MM.1S (cell line): ENCODE data around the gene SPECC1L.

ENCODE experiments used
- DNase-seq: peaks from one replicate; pipeline ENCODE4 v3.0.0-alpha.2; 2015
- H2AFZ ChIP-seq: fragments of 300-600 bp; sonication (generic); 2 replicates; pipeline ENCODE4 v1.6.0; 2016; ENCODE audit warnings: antibody characterized with exemption, low read length
- H3F3A ChIP-seq: fragments of 300-600 bp; sonication (generic); 2 replicates; pipeline ENCODE4 v1.6.1; 2016; ENCODE audit warnings: mild to moderate bottlenecking, antibody characterized with exemption, low read length, moderate library complexity, mixed read lengths; ENCODE audit not compliant: insufficient read depth
- H3K27ac ChIP-seq: fragments of 300-600 bp; sonication (generic); 2 replicates; pipeline ENCODE4 v1.5.1; 2016; ENCODE audit warnings: mild to moderate bottlenecking, low read length
- H3K27me3 ChIP-seq: fragments of 300-600 bp; sonication (generic); replicated peaks from 2 replicates; pipeline ENCODE4 v1.6.0; 2016; ENCODE audit warnings: low read length; ENCODE audit not compliant: insufficient read depth
- H3K36me3 ChIP-seq: fragments of 300-600 bp; sonication (generic); replicated peaks from 2 replicates; pipeline ENCODE4 v1.6.1; 2016; ENCODE audit warnings: mild to moderate bottlenecking, low read length, mixed read lengths; ENCODE audit not compliant: insufficient read depth
- H3K4me1 ChIP-seq: fragments of 300-600 bp; sonication (generic); 2 replicates; pipeline ENCODE4 v1.6.1; 2016; ENCODE audit warnings: low read length, mixed read lengths
- H3K4me2 ChIP-seq: fragments of 300-600 bp; sonication (generic); 2 replicates; pipeline ENCODE4 v1.6.0; 2016; ENCODE audit warnings: low read depth, low read length
- H3K4me3 ChIP-seq: fragments of 300-600 bp; sonication (generic); 2 replicates; pipeline ENCODE4 v1.5.1; 2016; ENCODE audit warnings: low read length, mixed read lengths
- H3K79me2 ChIP-seq: fragments of 300-600 bp; sonication (generic); 2 replicates; pipeline ENCODE4 v1.6.1; 2016; ENCODE audit warnings: mixed run types, low read length, mixed read lengths
- H3K9ac ChIP-seq: fragments of 300-600 bp; sonication (generic); 2 replicates; pipeline ENCODE4 v1.6.1; 2016; ENCODE audit warnings: low read length, mixed read lengths
- H3K9me2 ChIP-seq: fragments of 300-600 bp; sonication (generic); replicated peaks from 2 replicates; pipeline ENCODE4 v1.6.1; 2016; ENCODE audit warnings: mild to moderate bottlenecking, low read length, mixed read lengths; ENCODE audit not compliant: insufficient read depth
- H3K9me3 ChIP-seq: fragments of 300-600 bp; sonication (generic); replicated peaks from 2 replicates; pipeline ENCODE4 v1.6.1; 2016; ENCODE audit warnings: mild to moderate bottlenecking, low read length, mixed read lengths; ENCODE audit not compliant: insufficient read depth
- H4K20me1 ChIP-seq: fragments of 300-600 bp; sonication (generic); 2 replicates; pipeline ENCODE4 v1.6.1; 2016; ENCODE audit warnings: mild to moderate bottlenecking, low read length, moderate library complexity, mixed read lengths; ENCODE audit not compliant: insufficient read depth
- EZH2 ChIP-seq: fragments of 300-600 bp; sonication (generic); optimal IDR thresholded peaks from 2 replicates; pipeline ENCODE3; 2017; ENCODE audit warnings: low read depth, mild to moderate bottlenecking, antibody characterized with exemption, low read length, mixed read lengths
- EZH2phosphoT487 ChIP-seq: fragments of 300-600 bp; sonication (generic); IDR thresholded peaks from 2 replicates; pipeline ENCODE4 v1.6.1; 2018; ENCODE audit warnings: antibody characterized with exemption, low read length
- TF ChIP-seq, protein P1 (sequence below): fragments of 300-600 bp; sonication (generic); IDR thresholded peaks from 2 replicates; pipeline ENCODE4 v1.5.1; 2016; ENCODE audit warnings: antibody characterized with exemption, low read length, mixed read lengths

Gene SPECC1L

DNA sequence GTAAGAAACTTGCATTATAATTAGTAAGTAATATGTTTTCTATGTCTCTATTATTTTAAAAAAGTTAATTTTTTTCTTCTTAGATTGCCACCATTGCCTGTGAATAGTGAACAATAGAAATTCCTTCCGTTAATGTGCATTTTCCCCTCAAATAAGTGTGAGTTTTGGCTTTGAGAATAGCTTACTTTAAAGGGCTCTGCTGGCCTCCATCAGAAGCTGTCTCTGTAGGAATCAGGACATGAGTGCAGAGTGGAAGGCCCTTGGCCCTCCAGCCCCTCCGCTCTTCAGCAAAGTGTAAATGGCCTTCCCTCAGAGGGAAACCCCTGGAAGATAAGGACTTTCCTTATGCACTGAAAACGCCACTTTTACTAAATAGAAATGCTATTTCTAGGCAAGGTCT, 132.7 kb downstream of the SPECC1L start:
- H3K4me1 ChIP-seq = peaks cover 6% of the 10 kb centered on the region
- no peak overlapping the region for H3K4me2 ChIP-seq
- no peaks in the 10 kb centered on the region for H3K9me2 ChIP-seq
- no peak overlapping the region for H3K9ac ChIP-seq
- H3K36me3 ChIP-seq = no peaks in the 10 kb centered on the region
- no peaks in the 10 kb centered on the region for H4K20me1 ChIP-seq
- no peaks in the 10 kb centered on the region for H3K27me3 ChIP-seq
- H3K9me3 ChIP-seq = no peaks in the 10 kb centered on the region
- H3K4me3 ChIP-seq = no peak overlapping the region
- no peak overlapping the region for H3K27ac ChIP-seq
- H2AFZ ChIP-seq = no peak overlapping the region
- TF ChIP-seq EZH2phosphoT487 = no peak
- H3K79me2 ChIP-seq = peaks cover 13% of the 10 kb centered on the region
- DNase-seq = no peak
- peaks cover 8% of the 10 kb centered on the region for H3F3A ChIP-seq

DNA sequence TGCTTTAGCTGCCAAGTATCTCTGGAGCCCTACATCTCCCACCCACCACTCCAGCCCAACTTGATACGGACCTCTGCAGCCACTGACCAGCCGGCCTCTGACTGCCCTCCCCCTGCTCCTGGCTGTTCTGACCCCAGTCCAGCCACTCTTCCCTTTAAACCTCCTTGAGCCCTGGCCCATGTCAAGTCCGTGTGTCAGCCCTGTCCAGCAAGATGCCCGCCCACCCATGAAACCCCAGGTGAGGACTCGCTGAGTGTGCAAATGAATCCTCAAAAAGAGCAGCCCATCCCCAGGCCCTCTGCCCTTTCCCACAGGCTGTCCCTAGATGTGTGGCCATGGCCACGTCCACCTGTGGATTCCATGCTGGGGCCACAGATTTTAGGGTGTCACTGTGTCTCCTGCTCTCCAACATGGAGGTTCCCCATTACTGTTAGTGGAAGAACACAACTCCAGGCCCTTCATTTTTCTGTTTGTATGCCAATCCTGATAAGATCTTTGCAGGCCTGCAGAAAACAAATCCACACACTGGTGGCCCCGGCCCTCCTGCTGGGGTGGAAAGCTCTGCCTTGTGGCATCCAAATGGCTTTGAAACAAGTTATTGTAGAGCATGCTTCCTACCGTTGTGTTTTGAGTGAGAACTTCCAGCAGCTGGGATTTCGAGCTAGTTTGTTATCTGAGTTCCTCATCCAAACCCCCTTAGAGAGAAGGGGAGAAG, 134.1 kb downstream of the SPECC1L start:
- Histone ChIP-seq H3K79me2 (peaks cover 15% of the 10 kb centered on the region), H2AFZ (no peak overlapping the region), H4K20me1 (no peaks in the 10 kb centered on the region), H3K36me3 (no peaks in the 10 kb centered on the region), H3K27ac (no peak overlapping the region), H3K9me3 (no peaks in the 10 kb centered on the region), H3K4me2 (no peak overlapping the region), H3K9ac (no peak overlapping the region), H3F3A (peaks cover 8% of the 10 kb centered on the region), H3K4me1 (peaks cover 6% of the 10 kb centered on the region), H3K27me3 (no peaks in the 10 kb centered on the region), H3K9me2 (no peaks in the 10 kb centered on the region), H3K4me3 (no peak overlapping the region)
- DNase-seq = no peak
- TF ChIP-seq EZH2 (no peak), EZH2phosphoT487 (no peak)
- TF ChIP-seq, protein P1, sequence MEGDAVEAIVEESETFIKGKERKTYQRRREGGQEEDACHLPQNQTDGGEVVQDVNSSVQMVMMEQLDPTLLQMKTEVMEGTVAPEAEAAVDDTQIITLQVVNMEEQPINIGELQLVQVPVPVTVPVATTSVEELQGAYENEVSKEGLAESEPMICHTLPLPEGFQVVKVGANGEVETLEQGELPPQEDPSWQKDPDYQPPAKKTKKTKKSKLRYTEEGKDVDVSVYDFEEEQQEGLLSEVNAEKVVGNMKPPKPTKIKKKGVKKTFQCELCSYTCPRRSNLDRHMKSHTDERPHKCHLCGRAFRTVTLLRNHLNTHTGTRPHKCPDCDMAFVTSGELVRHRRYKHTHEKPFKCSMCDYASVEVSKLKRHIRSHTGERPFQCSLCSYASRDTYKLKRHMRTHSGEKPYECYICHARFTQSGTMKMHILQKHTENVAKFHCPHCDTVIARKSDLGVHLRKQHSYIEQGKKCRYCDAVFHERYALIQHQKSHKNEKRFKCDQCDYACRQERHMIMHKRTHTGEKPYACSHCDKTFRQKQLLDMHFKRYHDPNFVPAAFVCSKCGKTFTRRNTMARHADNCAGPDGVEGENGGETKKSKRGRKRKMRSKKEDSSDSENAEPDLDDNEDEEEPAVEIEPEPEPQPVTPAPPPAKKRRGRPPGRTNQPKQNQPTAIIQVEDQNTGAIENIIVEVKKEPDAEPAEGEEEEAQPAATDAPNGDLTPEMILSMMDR = no peak

DNA sequence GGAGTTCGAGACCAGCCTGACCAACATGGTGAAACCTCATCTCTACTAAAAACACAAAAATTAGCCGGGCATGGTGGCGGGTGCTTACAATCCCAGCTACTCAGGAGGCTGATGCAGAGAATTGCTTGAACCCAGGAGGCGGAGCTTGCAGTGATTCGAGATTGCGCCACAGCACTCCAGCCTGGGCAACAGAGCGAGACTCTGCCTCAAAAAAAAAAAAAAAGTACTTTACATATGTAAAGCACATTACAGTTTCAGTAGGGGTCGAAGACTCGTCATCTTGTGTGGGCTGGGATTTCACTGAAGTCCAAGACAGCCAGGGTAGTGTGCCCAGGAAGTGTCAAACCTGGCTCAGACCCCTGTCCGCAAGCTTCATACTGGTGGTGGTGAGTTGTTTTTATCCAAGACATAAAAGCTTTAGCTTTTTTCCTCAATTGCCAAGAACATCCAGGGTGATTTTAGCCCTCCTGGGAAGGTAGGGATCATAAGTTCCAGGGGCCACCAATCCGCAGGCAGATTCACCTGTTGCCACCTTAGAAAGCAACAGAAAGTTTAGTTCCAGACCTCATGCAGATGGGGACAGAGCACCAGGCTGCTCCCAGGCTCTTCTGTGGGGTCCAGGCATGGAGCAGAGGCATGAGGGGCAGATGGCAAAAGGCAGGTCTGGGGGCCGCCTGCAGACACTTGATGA, 135.1 kb downstream of the SPECC1L start:
- Histone ChIP-seq H3K36me3 (no peaks in the 10 kb centered on the region), H3K9ac (no peak overlapping the region), H3K4me2 (no peak overlapping the region), H3K4me3 (no peak overlapping the region), H4K20me1 (no peaks in the 10 kb centered on the region), H3K9me3 (no peaks in the 10 kb centered on the region), H3K4me1 (peaks cover 6% of the 10 kb centered on the region), H2AFZ (no peak overlapping the region), H3K27me3 (no peaks in the 10 kb centered on the region), H3K79me2 (peaks cover 15% of the 10 kb centered on the region), H3K27ac (no peak overlapping the region), H3F3A (peaks cover under 1% of the 10 kb centered on the region; the same call in 1 of the 2 replicates), H3K9me2 (no peaks in the 10 kb centered on the region)
- no peak for DNase-seq
- no peak for TF ChIP-seq EZH2
- TF ChIP-seq EZH2phosphoT487 = no peak
- TF ChIP-seq, protein P1 = no peak
